HG03025 (cell line): ENCODE data around the gene THUMPD2.
"Not testable (repeated sequence)": the region's sequence is repeated elsewhere in the genome, so short reads cannot be mapped to it uniquely, and the experiment has no call there.

Source experiments
- ATAC-seq: cut with Tn5 transposase; IDR thresholded peaks from one replicate; pipeline ENCODE4 v1.9.1; 2021; ENCODE audit warnings: mild to moderate bottlenecking, moderate library complexity; ENCODE audit not compliant: unreplicated experiment, low FRiP score

THUMPD2 gene

DNA sequence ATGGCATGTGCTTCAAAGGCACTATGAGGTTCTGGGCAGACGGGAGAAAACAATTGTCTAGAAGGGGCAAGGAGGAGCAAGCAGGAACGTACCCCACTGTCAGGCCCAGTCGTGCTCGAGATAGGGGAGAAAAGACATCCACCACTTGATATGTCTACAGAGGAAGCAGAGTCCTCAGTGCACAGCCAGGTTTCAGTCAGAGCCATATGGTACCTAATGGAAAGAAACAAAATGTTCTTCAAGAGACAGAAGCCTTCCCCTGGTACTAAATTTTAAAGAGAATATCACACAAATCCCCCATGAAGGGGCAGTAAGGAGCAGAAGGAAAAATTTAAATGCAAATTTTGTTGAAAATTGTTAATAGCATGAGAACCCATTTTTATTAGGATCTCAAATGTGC lies 21.9 kb downstream of the THUMPD2 start:
- no peak for ATAC-seq

DNA sequence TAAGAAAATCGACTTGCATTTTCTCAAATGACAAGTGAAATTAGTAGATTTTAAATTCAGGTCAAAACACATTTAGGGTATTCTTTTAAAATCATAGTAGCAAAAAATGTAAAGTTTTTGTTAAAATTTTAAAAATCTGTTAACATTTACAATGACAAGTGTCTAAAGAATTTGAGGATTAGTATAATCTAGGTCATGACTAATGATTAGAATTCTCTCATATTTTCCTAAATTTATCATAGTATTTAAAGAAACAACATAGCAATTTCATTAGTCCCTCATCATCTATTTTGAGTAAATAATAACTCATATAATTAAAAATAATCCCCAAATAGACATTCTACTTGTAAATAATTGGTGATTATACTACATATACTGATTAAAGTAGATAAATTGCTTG lies 23.6 kb downstream of the THUMPD2 start:
- ATAC-seq, result no peak

DNA sequence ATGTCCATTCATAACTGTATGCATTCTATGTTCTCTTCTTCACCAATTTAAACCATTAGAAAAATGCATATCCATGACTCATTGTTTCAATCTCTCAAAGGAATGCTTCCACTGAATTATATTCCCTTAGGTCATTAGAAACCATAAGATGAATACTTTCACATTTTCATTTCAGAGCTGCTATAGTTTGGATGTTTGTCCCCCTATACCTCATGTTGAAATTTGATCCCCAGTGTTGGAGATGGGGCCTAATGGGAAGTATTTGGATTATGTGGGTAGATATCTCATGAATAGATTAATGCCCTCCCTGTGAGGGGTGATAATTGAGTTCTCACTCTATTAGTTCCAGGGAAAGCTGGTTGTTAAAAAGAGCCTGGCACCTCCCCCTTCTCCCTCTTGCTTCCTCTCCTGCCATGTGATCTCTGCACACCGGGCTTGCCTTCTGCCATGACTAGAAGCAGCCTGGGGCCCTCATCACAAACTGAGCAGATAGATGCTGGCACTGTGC lies 35.7 kb downstream of the THUMPD2 start:
- ATAC-seq, result no peak

DNA sequence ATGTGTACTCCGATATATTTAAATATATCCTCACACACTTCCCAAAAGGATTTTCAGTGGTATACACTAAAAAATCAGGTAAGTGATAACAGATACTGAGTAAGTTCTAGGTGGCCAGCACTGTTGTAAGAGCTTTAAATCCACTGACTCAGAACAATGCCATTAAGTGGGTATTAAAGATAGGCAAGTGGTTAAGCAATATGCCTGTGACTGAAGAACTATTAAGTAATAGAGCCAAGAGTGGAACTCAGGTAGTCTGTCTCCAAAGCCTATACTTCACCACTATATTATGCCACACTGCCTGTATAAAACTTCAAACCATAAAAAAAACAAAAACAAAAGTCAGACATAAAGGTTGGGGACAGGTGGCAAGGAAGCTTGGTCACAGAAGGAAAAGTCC lies 37.2 kb downstream of the THUMPD2 start:
- ATAC-seq, result no peak

DNA sequence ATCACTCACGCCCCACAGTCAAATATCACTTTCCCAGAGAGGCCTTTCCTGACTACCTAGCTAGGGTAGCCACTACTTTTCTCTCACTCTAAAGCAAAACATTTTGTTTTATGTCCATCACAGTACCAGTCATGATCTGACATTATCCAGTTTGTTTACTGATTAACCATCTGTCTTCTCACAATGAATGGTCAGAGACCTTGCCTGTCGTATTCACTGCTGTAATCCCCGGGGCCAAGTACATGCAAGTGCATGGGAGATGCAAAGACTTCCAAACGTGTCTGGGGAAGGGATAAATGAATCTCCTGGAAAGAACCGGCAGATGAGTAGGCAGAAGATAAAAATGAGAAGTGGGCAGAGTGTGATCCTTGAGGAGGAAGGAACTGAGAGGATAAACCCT lies 39.7 kb downstream of the THUMPD2 start:
- no peak for ATAC-seq

DNA sequence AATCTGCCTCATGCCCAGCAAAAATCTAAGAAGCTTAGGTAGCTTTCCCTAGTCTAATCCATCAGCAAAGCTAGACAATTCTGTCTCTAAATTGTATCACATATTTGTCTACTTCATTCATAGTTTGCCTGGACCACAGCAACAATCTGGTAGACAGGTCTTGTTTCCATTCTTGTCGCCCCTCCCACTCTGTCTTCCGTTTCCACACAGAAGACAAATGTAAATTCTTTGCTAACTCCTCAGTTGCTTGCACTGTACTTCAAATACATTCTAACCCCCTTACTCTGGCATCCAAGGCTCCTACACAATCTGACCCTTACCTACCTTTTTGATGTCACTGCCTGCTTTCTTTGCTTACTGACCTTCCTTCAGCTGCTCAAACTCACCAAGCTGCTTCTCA lies 40.1 kb downstream of the THUMPD2 start:
- no peak for ATAC-seq

DNA sequence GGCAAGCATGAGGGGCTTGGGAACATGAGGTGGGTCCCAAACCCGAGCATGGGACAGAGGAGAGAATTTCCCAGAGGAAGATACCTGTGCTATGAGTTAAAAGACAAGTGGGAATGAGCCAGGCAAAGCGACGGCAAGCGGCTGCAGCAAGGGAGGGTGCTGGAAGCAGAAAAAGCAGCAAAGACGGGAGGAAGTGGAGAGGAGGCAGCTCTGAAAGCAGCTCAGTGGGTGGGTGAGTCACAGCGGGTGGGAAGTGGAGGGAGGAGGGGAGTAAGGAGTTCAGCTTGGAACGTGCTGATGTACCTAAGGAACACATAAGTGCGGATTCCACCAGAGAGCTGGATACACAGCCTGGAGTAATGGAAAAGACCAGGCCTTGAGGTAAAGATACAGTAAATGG lies 41.4 kb downstream of the THUMPD2 start:
- ATAC-seq, result no peak

DNA sequence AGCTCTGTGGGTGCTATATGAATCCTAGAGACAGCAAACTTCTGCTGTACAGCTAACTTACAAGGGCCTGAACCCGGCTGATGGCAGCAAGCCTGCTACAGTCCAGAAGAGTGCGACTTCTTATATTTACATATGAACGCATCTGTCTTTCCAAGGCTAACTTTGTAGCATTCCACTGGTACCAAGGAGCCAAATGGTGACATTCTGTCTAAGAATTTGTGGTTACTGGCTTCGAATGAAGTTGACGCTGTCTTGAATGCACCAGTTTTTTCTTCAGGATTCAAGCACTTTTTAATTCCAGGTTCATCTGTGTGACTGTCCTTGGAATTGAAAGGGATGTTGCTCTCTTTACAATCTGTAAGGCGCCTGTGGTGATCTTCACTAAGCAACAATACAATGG lies 42.4 kb downstream of the THUMPD2 start:
- ATAC-seq, result no peak

DNA sequence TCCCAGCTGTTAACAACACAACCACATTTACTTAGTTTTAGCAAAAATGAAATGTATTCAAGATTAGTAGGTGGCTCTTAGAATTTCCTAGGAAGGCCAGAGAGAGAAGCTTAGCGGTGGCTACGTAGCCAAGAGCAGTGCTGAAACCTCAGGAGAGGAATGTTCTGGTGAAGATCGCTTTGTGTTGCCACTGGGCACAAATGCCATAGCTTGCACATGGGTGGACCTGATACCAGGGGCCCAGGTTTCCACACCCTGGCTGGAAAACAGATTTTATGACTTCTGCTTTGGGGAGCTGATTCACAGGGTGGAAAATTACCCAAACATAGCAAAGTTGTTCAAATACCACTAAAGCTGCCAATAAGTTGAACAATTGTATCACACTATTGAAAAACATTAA lies 43.4 kb downstream of the THUMPD2 start:
- no peak for ATAC-seq

DNA sequence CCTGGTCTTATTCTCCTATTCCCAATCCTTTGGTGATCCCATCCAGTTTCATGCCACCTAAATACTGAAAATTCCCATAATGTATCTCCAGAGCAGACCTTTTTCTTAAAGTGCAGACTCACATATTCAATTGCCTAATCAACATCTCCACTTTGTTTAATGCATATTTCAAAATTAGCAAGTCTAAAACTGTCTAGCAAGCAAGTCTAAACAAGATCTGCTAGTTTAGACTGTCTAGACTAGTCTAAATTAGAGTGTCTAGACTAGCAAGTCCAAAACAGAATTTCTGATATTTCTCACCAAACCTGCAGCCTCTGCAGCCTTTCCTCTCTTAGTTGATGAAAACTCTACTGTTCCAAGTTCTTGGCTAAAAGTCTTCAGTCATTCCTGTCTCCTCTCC lies 44.6 kb downstream of the THUMPD2 start:
- no peak for ATAC-seq

DNA sequence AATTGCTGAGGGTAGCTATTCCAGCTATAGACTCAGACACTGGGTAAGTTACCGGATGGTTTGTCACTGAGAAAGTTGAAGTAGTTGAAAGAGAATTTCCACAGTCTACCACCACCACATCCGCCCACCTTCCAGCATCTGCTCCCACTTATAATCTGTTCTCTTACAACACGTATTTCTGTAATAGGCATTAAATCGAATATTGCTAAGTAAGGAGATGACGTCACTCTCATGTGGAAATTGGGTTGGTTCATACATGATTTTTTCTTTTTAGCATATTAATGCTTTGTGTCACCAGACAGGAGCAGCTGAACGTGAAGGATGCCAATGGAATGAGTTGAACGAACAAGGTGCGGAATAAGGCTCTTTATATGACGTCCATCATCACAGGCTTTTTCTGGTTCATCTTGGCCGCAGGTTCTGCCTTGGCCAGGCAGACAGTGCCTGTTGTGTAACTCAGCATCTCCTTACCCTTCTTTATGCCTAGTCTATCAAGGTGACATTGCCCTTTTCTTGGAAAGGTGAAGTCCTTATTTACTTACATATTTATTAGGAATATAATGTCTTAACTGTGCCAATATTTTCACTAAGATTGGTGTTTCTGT lies 45.9 kb downstream of the THUMPD2 start:
- no peak for ATAC-seq

DNA sequence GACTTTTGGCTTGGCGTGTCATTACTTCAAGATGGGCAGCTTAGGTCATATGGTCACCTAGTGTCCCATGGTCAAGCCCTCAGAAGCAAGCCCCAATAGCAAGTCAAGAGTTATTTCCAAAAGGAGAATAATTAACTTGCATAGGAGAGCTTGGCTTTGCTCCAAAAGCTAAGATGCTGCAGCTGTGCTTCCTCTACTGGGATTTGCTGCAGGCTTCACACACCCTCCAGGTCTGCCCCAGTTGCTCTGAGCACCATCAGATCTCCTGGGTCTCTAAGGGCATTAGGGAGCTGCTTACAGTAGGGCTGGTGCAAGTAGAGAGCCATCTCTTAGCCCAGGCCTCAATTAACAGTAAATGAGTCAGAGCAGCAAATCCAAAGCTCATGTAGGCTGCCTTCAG lies 46.6 kb downstream of the THUMPD2 start:
- ATAC-seq, result no peak

DNA sequence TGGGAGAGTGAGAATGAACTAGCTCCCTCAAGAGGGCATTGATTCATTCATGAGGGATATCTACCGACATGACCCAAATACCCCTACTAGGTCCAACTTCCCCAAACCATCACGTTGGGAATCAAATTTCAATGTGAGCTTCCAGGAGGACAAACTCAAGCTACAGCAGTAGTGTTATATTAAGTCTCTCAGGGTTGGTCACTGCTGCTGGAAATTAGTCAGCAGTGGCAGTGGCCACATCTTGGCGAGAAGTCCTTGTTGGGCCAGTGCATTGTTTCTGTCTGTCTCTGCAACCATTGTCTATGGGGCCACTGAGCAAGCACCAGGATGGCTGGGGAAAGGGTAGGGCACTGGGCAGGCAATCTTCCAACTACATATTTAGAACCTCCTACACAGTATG lies 47.5 kb downstream of the THUMPD2 start:
- ATAC-seq, result no peak

DNA sequence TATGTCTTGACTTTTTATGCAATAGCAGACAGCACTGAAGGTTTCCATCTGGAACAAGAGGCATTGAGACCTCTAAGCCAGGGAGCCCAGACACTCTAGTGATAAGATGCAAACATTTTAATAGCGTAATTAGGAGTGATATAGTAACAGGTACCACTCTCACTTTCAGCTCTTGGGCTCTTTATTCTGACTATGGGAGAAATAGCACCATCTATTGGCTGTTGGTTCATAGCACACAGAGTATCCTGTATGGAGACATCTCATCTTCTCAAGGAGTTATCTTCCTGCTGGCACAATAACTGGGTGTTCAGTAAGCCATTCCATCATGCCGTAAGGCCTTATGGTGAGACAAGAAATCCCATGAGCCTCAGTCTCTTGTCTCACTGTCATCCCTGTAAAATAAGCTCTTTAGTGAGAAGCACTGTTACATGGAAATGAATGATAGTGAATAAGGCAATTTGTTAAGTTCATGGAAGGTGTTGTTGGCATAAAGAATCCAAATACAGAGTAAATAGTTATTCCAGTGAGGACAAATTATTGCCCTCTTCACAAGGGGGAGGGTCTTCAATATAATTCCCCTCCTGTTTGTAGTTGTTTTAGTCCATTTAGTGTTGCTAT lies 48.3 kb downstream of the THUMPD2 start:
- no peak for ATAC-seq

DNA sequence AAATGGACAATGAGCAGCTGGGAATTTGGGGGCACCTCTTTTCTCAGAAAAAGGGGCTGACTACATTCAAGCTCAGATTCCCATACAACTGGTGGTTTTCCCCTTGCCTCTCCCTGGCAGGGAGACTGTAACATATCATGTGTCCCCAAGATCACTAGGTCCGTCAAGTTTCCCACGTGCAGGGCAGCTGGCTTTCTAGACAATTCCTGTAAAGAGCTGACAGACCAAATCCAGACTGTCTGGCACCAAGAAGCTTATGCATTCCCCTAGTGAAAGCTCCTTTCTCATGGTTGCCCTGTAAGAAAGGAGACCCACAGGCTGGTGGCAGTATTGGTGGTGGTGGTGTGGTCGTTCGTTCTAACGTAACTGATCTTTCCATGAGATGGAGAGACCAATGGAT lies 48.8 kb downstream of the THUMPD2 start:
- ATAC-seq, result no peak

DNA sequence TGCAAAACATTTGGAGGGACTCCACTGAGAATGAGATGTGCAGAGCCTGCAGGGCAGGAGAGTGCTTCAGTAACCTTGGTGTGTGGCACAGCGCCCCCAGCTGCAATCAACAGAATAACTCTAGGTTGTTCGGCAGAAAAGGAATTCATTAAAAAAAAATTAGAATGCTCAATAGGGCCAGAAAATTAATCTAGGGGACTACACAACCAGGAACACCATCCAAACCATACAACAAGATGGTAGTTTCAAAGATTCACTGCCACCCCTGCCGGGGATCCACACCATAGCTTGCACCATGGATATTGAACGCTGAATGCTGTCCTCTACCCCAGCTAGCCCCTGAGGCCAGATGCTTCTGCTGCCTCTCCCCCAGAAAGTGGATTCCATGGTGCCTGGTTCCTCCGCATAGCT lies 50.1 kb downstream of the THUMPD2 start:
- no peak for ATAC-seq

DNA sequence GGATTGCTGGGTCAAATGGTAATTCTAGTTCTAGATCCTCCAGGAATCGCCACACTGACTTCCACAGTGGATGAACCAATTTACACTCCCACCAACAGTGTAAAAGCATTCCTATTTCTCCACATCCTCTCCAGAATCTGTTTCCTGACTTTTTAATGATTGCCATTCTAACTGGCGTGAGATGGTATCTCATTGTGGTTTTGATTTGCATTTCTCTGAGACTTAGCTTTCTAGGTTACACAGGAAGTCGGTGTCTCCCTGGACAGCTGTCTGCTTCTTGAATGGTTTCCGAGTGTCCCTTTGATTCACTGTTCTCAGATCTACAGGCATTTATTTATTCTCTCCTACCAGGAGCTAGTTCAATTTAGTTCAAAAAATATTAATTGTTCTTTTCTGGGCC lies 51.0 kb downstream of the THUMPD2 start:
- not testable (repeated sequence) for ATAC-seq

DNA sequence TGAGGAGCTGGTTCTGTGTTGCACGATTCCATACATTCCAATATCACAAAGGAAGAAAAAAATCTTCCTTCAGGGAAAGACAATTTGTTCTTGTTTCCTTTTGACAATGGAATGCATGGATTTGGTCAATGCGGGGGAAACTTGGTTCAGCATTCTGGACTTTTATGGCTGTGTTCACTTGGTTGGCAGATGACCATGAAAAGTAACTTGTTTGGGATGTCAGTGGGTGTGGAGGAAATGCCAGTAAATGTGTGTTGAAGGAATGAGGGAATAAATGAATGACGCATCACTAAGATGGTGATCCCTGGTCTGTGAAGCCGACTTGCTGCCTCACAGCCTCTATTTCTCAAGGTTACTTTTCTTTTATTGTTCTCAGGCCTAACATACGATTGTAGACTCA lies 53.7 kb downstream of the THUMPD2 start:
- no peak for ATAC-seq

DNA sequence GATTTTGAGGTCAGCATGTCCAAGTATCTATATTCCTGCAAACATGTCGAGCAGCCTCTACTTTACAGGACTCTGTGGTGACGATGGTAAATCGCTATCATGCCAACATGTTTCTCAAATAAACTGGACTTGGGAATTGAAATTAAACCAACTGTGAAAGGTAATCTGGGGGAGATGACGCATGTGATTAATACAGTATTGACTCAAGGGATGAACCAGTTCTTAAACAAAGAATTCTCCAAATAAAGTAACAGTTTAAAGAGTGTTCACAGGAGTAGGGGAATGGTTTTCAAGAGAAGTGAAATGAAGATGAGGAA lies 54.3 kb downstream of the THUMPD2 start:
- ATAC-seq, result no peak

DNA sequence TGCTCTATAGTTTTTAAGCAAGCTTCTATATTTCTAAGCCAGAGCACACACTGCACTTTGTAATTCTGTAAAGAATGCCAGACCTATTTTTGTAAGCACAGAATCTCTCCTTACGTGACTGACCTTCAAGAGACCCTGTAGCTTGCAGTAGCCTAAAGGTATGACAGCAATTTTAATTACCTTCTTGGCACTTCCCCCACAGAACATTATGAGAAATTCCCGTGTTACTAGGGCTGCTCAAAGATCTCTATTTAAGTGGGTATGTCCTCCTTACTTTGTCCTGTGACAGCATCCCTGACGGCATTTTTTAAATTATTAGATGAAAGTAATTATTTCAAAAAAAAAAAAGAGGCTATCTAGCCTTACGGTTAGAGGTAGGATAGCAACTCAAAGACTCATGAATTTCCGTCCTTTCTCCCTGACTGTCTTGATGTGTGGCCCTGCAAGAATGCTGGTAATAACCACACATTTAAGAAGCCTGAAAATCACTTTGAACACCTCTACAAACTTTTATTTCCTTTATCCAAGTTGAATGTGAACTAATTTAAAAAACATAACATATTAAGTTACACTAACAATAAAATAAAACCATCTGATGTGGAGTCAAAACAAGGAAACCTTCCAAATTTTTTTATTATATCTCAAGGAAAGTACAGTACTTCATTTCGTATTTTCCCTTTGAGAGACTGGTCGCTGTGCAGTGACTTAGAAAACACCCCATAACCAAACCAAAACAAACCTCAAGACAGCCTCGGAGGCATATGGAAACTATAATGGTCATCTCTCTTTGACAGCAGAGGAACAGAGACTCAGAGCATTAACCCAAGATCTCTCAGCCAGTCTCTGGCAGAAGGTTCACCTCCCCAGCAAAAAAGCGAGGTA lies 54.9 kb downstream of the THUMPD2 start:
- no peak for ATAC-seq

DNA sequence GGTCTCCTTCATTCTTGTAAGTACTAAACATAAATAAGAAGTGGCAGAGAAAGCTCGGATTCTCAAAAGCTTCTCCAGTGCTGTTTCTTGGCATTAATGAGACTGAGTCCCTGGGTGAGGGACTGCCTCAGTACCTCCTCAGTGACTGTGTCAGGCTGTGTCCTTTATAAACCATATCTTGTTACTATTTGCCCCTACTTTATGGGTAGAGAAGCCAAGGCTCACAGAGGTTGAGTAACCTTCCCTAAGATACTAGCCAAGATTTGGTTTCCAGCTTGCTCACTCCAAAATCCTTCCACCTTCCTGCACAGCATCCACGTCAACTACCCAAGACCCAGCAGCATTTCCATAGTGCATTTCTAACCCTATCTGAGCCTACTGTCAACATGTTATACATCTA lies 55.6 kb downstream of the THUMPD2 start:
- ATAC-seq, result no peak

DNA sequence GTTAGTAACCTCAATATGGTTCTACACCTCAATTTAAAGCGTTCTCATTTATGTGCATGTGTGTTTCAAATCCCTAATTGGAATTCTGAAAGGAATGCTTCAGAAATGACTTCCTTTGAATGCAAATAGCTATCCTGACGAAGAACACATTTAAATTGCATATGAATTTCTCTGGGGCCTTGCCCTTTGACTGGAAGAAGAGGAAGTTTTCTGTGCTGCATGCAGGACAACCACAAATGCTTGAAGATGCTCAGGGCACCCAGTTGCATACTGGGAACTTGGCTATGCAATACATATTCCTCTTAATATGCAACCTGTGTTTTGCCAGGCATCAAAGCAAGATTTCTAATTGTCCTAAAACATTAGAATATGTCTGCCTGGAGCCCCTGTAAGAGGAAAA lies 58.1 kb downstream of the THUMPD2 start:
- no peak for ATAC-seq
